Right lobe of liver (tissue), 4 donors: ENCODE data around the gene AGBL5.

Experiments used
- POLR2A ChIP-seq: fragments of 450-650 bp; IDR thresholded peaks from one replicate; pipeline ENCODE4 v1.6.1; 2017; ENCODE audit warnings: antibody characterized with exemption, mild to moderate bottlenecking
- TF ChIP-seq, protein P1 (sequence below), 4 donors: fragments of 200-600 bp in 3 of 4; fragments of 450-650 bp in 1 of 4; IDR thresholded peaks; one replicate each; pipeline versions ENCODE4 v1.5.1 to v1.8.0; 2016 to 2022; ENCODE audit warnings: antibody characterized with exemption in 4 of 4, mild to moderate bottlenecking in 2 of 4
- donor health status: DM: no; HTN: no; CAD: no.
- donor health status: DM: no; HTN: no; CAD: no.
- donor health status: DM: no; HTN: yes; CAD: no.

GRCh38 chr2:27040282-27040681 is 11.2 kb upstream of the AGBL5 start:
- TF ChIP-seq, protein P1, sequence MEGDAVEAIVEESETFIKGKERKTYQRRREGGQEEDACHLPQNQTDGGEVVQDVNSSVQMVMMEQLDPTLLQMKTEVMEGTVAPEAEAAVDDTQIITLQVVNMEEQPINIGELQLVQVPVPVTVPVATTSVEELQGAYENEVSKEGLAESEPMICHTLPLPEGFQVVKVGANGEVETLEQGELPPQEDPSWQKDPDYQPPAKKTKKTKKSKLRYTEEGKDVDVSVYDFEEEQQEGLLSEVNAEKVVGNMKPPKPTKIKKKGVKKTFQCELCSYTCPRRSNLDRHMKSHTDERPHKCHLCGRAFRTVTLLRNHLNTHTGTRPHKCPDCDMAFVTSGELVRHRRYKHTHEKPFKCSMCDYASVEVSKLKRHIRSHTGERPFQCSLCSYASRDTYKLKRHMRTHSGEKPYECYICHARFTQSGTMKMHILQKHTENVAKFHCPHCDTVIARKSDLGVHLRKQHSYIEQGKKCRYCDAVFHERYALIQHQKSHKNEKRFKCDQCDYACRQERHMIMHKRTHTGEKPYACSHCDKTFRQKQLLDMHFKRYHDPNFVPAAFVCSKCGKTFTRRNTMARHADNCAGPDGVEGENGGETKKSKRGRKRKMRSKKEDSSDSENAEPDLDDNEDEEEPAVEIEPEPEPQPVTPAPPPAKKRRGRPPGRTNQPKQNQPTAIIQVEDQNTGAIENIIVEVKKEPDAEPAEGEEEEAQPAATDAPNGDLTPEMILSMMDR (IDR thresholded peaks at IDR 0.05): no peak
- no peak for TF ChIP-seq POLR2A
